HepG2 (cell line): Measurements from ENCODE around the gene COPE. TPM values are rescaled to one million over a fixed set of nuclear protein-coding genes. Genes with fewer than 3 reads are reported as not detected.
A peak's percentile ranks its signal among the peaks of the same experiment; 100 is the strongest.

ENCODE experiments used
- DNMT1 ChIP-seq: sonication (generic); formaldehyde crosslinking; IDR thresholded peaks from 2 replicates; pipeline ENCODE4 v1.5.1; 2020; ENCODE audit warnings: mild to moderate bottlenecking, missing genetic modification reagents
- DNMT3B ChIP-seq: conservative IDR thresholded peaks from 2 replicates; pipeline ENCODE4 v1.6.1; 2016; ENCODE audit warnings: missing biosample characterization, control low read depth
- EP300 ChIP-seq, 3 experiments: sonication (generic) in 1 of 3; formaldehyde crosslinking in 1 of 3; IDR thresholded peaks; 2 replicates each; pipeline versions ENCODE4 v1.5.1 to v1.6.1; 2011 to 2020; ENCODE audit warnings: low read depth in 2 of 3, low read length in 2 of 3, borderline replicate concordance in 1 of 3, improper control_type of control experiment in 1 of 3, mild to moderate bottlenecking in 1 of 3, missing genetic modification reagents in 1 of 3, moderate library complexity in 1 of 3
- FOSL2 ChIP-seq: sonication (generic); formaldehyde crosslinking; IDR thresholded peaks from 2 replicates; pipeline ENCODE4 v1.4.0; 2020; ENCODE audit warnings: missing genetic modification reagents
- HNF1B ChIP-seq: sonication (generic); formaldehyde crosslinking; IDR thresholded peaks from 2 replicates; pipeline ENCODE4 v1.5.1; 2020; ENCODE audit warnings: mild to moderate bottlenecking, moderate library complexity, missing genetic modification reagents
- LRRFIP1 ChIP-seq: sonication (generic); formaldehyde crosslinking; conservative IDR thresholded peaks from 2 replicates; pipeline ENCODE4 v1.4.0; 2020; ENCODE audit warnings: missing genetic modification reagents
- MNT ChIP-seq: fragments of 450-650 bp; IDR thresholded peaks from 2 replicates; pipeline ENCODE4 v1.6.1; 2016
- NAIF1 ChIP-seq: sonication (generic); formaldehyde crosslinking; IDR thresholded peaks from 2 replicates; pipeline ENCODE4 v1.5.0; 2020; ENCODE audit warnings: mild to moderate bottlenecking, missing genetic modification reagents, borderline replicate concordance
- SMC3 ChIP-seq: IDR thresholded peaks from 2 replicates; pipeline ENCODE4 v1.6.1; 2011; ENCODE audit warnings: low read length, improper control_type of control experiment
- ZNF12 ChIP-seq: sonication (generic); formaldehyde crosslinking; IDR thresholded peaks from 2 replicates; pipeline ENCODE4 v1.5.0; 2020; ENCODE audit warnings: missing genetic modification reagents
- ZNF234 ChIP-seq: sonication (generic); formaldehyde crosslinking; conservative IDR thresholded peaks from 2 replicates; pipeline ENCODE4 v1.5.1; 2020; ENCODE audit warnings: mild to moderate bottlenecking, missing genetic modification reagents
- ZNF235 ChIP-seq: sonication (generic); formaldehyde crosslinking; IDR thresholded peaks from 2 replicates; pipeline ENCODE4 v1.8.1; 2023; ENCODE audit warnings: mild to moderate bottlenecking, missing genetic modification reagents, borderline replicate concordance
- ZNF446 ChIP-seq: sonication (generic); formaldehyde crosslinking; IDR thresholded peaks from 2 replicates; pipeline ENCODE4 v1.5.0; 2020; ENCODE audit warnings: mild to moderate bottlenecking, missing genetic modification reagents
- polyA plus RNA-seq, 8 experiments: library from polyadenylated mRNA; depleted of rRNA in 3 of 8; stranded (reverse) in 7 of 8; unstranded in 1 of 8; fragments of >200 nt; fragmentation: Illumina TruSeq in 4 of 8; extraction: Trizol in 4 of 8; gene quantifications; 2 replicates each; pipeline versions ENCODE4 v1.2.1 to v1.2.3, GENCODE V29; 2011 to 2016; ENCODE audit warnings: low read depth in 4 of 8, missing spikeins in 1 of 8, mixed read lengths in 1 of 8; ENCODE audit not compliant: insufficient read depth in 1 of 8
- total RNA-seq, 5 experiments: library from RNA; depleted of rRNA; stranded (reverse); fragments of >200 nt; fragmentation: Illumina TruSeq; extraction: Trizol; gene quantifications; 2 replicates each; pipeline ENCODE4 v1.2.3, GENCODE V29; 2016; ENCODE audit warnings: low read depth in 1 of 5
- TF ChIP-seq, protein P1 (sequence below): IDR thresholded peaks from 2 replicates; pipeline ENCODE4 v1.6.1; 2016; ENCODE audit warnings: control low read depth
- TF ChIP-seq, protein P2 (sequence below), 2 experiments: sonication (generic) in 1 of 2; formaldehyde crosslinking in 1 of 2; IDR thresholded peaks; 2 replicates each; pipeline versions ENCODE4 v1.6.1 to v1.9.0; 2014 to 2022; ENCODE audit warnings: antibody characterized with exemption in 1 of 2, borderline replicate concordance in 1 of 2, inconsistent platforms in 1 of 2, low read depth in 1 of 2, missing genetic modification reagents in 1 of 2

COPE gene
- total and polyA plus RNA-seq, 2 of the 13 experiments (the other 11 are each of a cell fraction or from before 2014, with no cell fraction given), result 189 to 205 TPM

GRCh38 chr19:18967358-18968146 lies 48.4 kb upstream of the COPE start (continued):
- TF ChIP-seq, protein P1, sequence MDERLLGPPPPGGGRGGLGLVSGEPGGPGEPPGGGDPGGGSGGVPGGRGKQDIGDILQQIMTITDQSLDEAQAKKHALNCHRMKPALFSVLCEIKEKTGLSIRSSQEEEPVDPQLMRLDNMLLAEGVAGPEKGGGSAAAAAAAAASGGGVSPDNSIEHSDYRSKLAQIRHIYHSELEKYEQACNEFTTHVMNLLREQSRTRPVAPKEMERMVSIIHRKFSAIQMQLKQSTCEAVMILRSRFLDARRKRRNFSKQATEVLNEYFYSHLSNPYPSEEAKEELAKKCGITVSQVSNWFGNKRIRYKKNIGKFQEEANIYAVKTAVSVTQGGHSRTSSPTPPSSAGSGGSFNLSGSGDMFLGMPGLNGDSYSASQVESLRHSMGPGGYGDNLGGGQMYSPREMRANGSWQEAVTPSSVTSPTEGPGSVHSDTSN (CRISPR knock-in tag), result no peak
- no peak for TF ChIP-seq ZNF12 (CRISPR knock-in tag)
- TF ChIP-seq ZNF235 (CRISPR knock-in tag), result no peak
- peak; percentile 30; the same call in 1 of the 2 replicates for TF ChIP-seq HNF1B
- TF ChIP-seq, protein P2, sequence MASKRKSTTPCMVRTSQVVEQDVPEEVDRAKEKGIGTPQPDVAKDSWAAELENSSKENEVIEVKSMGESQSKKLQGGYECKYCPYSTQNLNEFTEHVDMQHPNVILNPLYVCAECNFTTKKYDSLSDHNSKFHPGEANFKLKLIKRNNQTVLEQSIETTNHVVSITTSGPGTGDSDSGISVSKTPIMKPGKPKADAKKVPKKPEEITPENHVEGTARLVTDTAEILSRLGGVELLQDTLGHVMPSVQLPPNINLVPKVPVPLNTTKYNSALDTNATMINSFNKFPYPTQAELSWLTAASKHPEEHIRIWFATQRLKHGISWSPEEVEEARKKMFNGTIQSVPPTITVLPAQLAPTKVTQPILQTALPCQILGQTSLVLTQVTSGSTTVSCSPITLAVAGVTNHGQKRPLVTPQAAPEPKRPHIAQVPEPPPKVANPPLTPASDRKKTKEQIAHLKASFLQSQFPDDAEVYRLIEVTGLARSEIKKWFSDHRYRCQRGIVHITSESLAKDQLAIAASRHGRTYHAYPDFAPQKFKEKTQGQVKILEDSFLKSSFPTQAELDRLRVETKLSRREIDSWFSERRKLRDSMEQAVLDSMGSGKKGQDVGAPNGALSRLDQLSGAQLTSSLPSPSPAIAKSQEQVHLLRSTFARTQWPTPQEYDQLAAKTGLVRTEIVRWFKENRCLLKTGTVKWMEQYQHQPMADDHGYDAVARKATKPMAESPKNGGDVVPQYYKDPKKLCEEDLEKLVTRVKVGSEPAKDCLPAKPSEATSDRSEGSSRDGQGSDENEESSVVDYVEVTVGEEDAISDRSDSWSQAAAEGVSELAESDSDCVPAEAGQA (IDR thresholded peaks at IDR 0.05; ENCODE audit: low read depth), result no peak
- TF ChIP-seq, protein P2 (CRISPR knock-in tag; IDR thresholded peaks at IDR 0.05; ENCODE audit: borderline replicate concordance), result no peak
- TF ChIP-seq EP300 (IDR thresholded peaks at IDR 0.05; ENCODE audit: low read depth in 2 of 2, low read length in 2 of 2), result no peak; a peak in 1 of 4 replicates
- no peak for TF ChIP-seq EP300 (CRISPR knock-in tag; IDR thresholded peaks at IDR 0.05; ENCODE audit: borderline replicate concordance)
- no peak for TF ChIP-seq DNMT1 (CRISPR knock-in tag)
- TF ChIP-seq ZNF446, result no peak
- TF ChIP-seq FOSL2 (CRISPR knock-in tag), result peak; percentile 20; the same call in 1 of the 2 replicates
- TF ChIP-seq DNMT3B (CRISPR knock-in tag), result no peak
- TF ChIP-seq NAIF1 (CRISPR knock-in tag), result no peak
- TF ChIP-seq SMC3, result no peak
- TF ChIP-seq LRRFIP1 (CRISPR knock-in tag), result no peak
- TF ChIP-seq ZNF234, result no peak
- no peak for TF ChIP-seq MNT
